ENCODE results near the gene GRAMD1A.

- TF ChIP-seq GATA3 (IDR thresholded peaks at IDR 0.05; ENCODE audit: low read depth, low read length): no peak
- TF ChIP-seq GATA2 (IDR thresholded peaks at IDR 0.05; ENCODE audit: low read depth, low read length): no peak
Observed at GRCh38 chr19:34962687-34963572, 37.2 kb upstream of the GRAMD1A start.

Data from SH-SY5Y (cell line).